K562 (cell line): ENCODE data around the gene SEH1L.

ENCODE experiments used
- CCNT2 ChIP-seq: IDR thresholded peaks from 2 replicates; pipeline ENCODE4 v1.6.1; 2011; ENCODE audit warnings: borderline replicate concordance, low read depth, mild to moderate bottlenecking, moderate library complexity, mixed read lengths, low read length; ENCODE audit not compliant: insufficient read length; ENCODE audit errors: extremely low read depth
- CTCF ChIP-seq, 3 experiments: IDR thresholded peaks in 2 of 3; conservative IDR thresholded peaks in 1 of 3; 2 replicates each; pipeline ENCODE4 v1.5.1; 2011 to 2012; ENCODE audit warnings: low read length in 3 of 3, mild to moderate bottlenecking in 3 of 3, control low read depth in 2 of 3, improper control_type of control experiment in 1 of 3, inconsistent platforms in 1 of 3, low read depth in 1 of 3, mixed read lengths in 1 of 3, moderate library complexity in 1 of 3; ENCODE audit not compliant: insufficient read depth in 2 of 3
- HDAC2 ChIP-seq: fragments of 450-650 bp; IDR thresholded peaks from 2 replicates; pipeline ENCODE4 v1.6.1; 2016; ENCODE audit warnings: mild to moderate bottlenecking
- JUNB ChIP-seq: fragments of 450-650 bp; formaldehyde crosslinking; conservative IDR thresholded peaks from 2 replicates; pipeline ENCODE4 v1.4.0; 2020; ENCODE audit warnings: mild to moderate bottlenecking
- KLF1 ChIP-seq: fragments of 450-650 bp; IDR thresholded peaks from 2 replicates; pipeline ENCODE4 v1.6.1; 2016; ENCODE audit warnings: missing genetic modification characterization, missing compliant biosample characterization
- POLR2AphosphoS2 ChIP-seq: IDR thresholded peaks from 2 replicates; pipeline ENCODE4 v1.6.1; 2012; ENCODE audit warnings: low read length, improper control_type of control experiment
- THRB ChIP-seq: fragments of 450-650 bp; formaldehyde crosslinking; conservative IDR thresholded peaks from 2 replicates; pipeline ENCODE4 v1.4.0; 2022; ENCODE audit warnings: mild to moderate bottlenecking, missing genetic modification characterization
- ZNF121 ChIP-seq: sonication (generic); formaldehyde crosslinking; conservative IDR thresholded peaks from 2 replicates; pipeline ENCODE4 v1.8.0; 2022; ENCODE audit warnings: missing genetic modification reagents
- ZNF282 ChIP-seq: sonication (generic); formaldehyde crosslinking; IDR thresholded peaks from 2 replicates; pipeline ENCODE4 v1.8.1; 2023; ENCODE audit warnings: missing genetic modification reagents
- ZNF318 ChIP-seq, 2 experiments: fragments of 450-650 bp; IDR thresholded peaks; 2 replicates each; pipeline ENCODE4 v1.6.1; 2016; ENCODE audit warnings: mild to moderate bottlenecking in 2 of 2, borderline replicate concordance in 1 of 2, low read depth in 1 of 2, moderate library complexity in 1 of 2

GRCh38 chr18:12906119-12906518 is 41.7 kb upstream of the SEH1L start:
- TF ChIP-seq KLF1 (tag) (no peak), ZNF121 (CRISPR knock-in tag) (no peak), ZNF282 (CRISPR knock-in tag) (no peak), HDAC2 (no peak), CTCF (IDR thresholded peaks at IDR 0.05 in 2 of 3, conservative IDR thresholded peaks at IDR 0.05 in 1 of 3; ENCODE audit: insufficient read depth in 2 of 3, low read depth in 1 of 3, low read length in 3 of 3) (no peak), ZNF318 (IDR thresholded peaks at IDR 0.05; ENCODE audit: borderline replicate concordance in 1 of 2, low read depth in 1 of 2) (no peak), POLR2AphosphoS2 (no peak), THRB (no peak), JUNB (CRISPR knock-in tag) (no peak), CCNT2 (no peak)
